SK-N-MC (cell line): ENCODE measurements around the gene CROCC2.

Source experiments
- EZH2 ChIP-seq: fragments of 200-600 bp; sonication (generic); IDR thresholded peaks from one replicate; pipeline ENCODE4 v1.6.1; 2017; ENCODE audit warnings: antibody characterized with exemption
- FOXP2 ChIP-seq: optimal IDR thresholded peaks from 2 replicates; pipeline ENCODE3; 2011; ENCODE audit warnings: mild to moderate bottlenecking, moderate library complexity; ENCODE audit not compliant: insufficient read depth; ENCODE audit errors: extremely low read length, control extremely low read depth
- POLR2AphosphoS5 ChIP-seq: IDR thresholded peaks from 2 replicates; pipeline ENCODE4 v1.6.1; 2012; ENCODE audit warnings: mild to moderate bottlenecking, low read depth, low read length, borderline replicate concordance

- TF ChIP-seq EZH2 (no peak), POLR2AphosphoS5 (no peak), FOXP2 (no peak)
Observed at GRCh38 chr2:240893363-240893844, 12.7 kb upstream of the CROCC2 start.
